GM18861 (cell line): Measurements from ENCODE around the gene STRBP.
"Not testable (repeated sequence)": the region's sequence is repeated elsewhere in the genome, so short reads cannot be mapped to it uniquely, and the experiment has no call there.

Experiments used
- ATAC-seq: cut with Tn5 transposase; IDR thresholded peaks from one replicate; pipeline ENCODE4 v1.9.1; 2021; ENCODE audit not compliant: unreplicated experiment

The STRBP gene

DNA sequence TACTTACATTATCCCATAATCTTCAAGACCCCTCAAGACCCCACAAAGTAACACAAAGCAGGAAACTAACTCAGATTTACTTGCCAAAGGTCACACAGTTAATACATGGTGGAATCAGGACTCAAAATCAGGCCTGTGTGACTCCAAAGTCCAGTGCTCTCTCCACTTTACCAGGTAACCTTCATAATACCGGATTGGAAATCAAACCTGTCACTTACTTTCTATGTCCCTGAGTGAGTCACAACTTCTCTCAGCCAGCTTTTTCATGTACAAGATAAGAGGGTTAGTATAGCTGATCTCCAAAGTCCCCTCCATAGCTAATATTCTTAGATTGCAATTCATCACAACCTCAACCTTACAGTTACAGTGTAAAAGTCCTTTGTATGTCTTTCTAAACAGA lies 17.1 kb downstream of the STRBP start:
- no peak for ATAC-seq

GRCh38 chr9:123250504-123250903 lies 17.9 kb downstream of the STRBP start:
- no peak for ATAC-seq

DNA sequence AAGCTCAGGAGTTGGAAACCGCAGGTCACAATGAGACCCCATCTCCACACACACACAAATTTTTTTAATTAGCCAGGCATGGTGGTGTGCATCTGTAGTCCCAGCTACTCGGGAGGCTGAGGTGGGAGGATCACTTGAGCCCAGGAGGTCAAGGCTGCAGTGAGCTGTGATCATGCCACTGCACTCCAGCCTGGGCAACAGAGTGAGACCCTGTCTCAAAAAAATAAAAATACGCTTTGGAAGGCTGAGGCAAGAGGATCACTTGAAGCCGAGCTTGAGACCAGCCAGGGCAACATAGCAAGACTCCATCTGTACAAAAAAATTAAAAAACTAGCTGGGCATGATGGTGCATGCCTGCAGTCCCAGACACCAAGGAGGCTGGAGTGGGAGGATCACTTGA lies 19.2 kb downstream of the STRBP start:
- not testable (repeated sequence) for ATAC-seq

DNA sequence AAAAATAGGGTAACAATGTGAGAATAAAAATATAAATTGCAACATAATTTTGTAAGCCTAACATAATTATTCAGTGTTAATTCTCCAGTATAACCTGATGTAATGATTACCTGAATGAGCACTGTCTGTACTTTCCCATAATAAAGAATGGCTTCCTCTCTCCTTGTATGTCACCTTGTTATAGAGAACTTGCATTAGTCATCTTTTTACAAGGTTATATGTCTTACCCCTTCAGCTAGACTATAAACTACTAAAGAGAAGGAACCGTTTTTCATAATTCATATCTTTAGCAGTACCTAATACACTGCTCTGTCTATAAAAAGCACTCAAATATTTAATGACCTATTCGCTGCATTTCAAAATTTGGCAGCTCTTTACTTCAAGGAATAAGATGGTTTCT lies 19.8 kb downstream of the STRBP start:
- no peak for ATAC-seq

DNA sequence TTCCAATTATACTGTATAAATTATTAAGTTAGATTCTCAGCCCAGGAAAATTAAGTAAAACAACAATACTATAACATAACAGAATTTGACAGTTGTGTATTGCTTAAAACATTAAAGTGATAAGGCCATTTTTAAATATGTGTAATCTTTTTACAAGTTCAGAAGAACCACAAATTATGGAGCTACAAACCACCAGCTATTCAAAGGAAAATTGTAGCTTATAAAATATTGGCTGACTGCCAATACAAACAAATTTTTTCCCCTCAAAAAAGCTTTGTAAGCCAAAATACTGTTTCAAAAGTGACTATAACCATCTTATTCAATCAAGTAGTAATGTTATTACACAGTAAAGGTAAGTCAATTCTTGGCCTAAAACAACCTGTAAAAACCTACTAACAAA lies 21.9 kb downstream of the STRBP start:
- no peak for ATAC-seq

GRCh38 chr9:123239726-123240125 lies 28.7 kb downstream of the STRBP start:
- no peak for ATAC-seq

- ATAC-seq = no peak
Measured at GRCh38 chr9:123238365-123238764, 30.0 kb downstream of the STRBP start.

DNA sequence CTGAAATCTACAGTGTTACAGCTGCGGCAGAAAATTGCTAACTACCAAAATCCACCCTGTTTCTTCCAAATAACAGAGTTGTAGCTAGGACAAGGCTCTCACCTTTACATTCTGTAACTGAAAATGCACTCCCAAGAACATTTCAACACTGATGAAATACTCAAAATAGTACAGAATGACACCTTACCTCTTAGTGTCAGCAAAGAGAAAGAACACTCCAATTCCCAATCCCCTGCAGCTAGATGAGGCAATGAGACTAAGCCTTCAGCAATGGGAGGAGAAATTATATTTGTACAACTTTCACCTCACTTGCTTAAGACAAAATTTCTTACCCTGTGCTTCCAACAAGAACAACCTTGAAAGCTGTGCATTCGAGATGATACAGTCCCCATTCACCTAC lies 31.2 kb downstream of the STRBP start:
- ATAC-seq = no peak

- no peak for ATAC-seq
Measured at GRCh38 chr9:123235448-123235847, 32.9 kb downstream of the STRBP start.

DNA sequence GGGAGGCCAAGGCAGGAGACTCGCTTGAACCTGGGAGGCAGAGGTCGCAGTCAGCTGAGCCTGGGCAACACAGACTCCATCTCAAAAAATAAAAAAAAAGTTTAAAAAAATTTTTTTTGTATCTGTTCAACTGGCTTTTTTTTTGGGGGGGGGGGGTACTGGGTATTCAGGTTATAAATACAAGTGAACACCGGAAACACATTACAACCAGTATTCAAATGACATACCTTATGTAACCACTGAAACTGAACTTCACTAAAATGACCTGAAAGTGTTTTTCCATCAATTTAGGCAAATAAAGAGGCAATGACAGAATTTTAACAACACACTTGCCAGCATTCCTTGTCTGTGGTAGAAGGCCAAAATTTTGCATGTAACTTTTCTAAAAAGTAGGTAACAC lies 33.5 kb downstream of the STRBP start:
- ATAC-seq = peak; percentile 57

DNA sequence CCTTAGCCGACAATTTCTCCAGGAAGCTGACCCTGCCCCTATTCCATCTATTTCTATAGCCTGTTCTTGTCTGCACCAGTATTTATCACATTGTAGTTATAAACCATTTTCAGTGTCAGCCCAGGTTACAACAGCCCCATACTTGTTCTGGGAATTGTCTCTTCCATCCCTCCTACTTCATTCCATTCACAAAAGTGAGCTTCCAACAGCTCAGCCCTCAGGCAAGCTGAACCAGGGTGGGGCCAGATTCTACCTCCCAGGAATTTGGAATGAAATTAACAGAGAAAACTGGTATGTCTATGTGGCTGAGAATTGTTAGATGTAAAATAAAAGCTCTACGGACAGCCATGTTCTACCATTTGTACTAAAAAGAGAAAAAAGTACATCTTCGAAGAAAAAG lies 36.1 kb downstream of the STRBP start:
- no peak for ATAC-seq

- no peak for ATAC-seq
Measured at GRCh38 chr9:123231421-123231820, 37.0 kb downstream of the STRBP start.

- ATAC-seq = no peak
Measured at GRCh38 chr9:123228967-123229366, 39.4 kb downstream of the STRBP start.

GRCh38 chr9:123225995-123226394 lies 42.4 kb downstream of the STRBP start:
- ATAC-seq = no peak

GRCh38 chr9:123225374-123225813 lies 43.0 kb downstream of the STRBP start:
- peak; percentile 82 for ATAC-seq

DNA sequence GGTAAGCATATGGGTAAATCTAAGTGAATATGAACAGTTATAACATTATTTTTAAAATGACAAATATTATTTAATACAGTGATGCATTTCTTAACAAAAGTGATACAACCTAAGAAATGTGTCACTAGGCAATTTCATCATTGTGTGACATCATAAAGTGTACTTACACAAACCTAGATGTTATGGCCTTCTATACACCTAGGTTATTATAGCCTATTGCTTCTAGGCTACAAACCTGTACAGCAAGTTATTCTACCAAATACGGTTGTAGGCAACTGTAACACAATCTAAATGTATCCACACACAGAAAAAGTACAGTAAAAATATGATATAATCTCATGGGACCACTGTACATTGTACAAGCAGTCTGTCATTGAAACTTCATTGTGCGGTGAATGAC lies 48.3 kb downstream of the STRBP start:
- no peak for ATAC-seq

- ATAC-seq = no peak
Measured at GRCh38 chr9:123218831-123219230, 49.6 kb downstream of the STRBP start.

GRCh38 chr9:123217128-123217654 lies 51.2 kb downstream of the STRBP start:
- no peak for ATAC-seq

GRCh38 chr9:123216251-123216797 lies 52.1 kb downstream of the STRBP start:
- no peak for ATAC-seq

DNA sequence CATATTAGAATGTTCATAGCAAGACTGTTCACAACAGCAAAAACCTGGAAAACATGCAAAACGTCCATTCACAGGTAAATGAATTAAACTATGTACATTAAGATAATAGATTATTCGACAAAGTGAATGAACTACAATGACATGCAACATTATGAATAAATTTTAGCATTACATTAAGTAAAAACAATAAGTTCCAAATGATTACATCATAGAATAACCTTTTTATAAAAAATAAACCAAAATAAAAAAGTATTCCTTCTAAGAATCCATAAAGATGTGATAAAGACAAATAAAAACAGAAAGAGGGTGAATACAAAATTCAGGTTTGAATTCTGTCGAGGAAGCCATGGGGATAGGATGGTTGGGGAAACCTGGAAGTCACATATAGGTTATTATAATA lies 57.3 kb downstream of the STRBP start:
- no peak for ATAC-seq

DNA sequence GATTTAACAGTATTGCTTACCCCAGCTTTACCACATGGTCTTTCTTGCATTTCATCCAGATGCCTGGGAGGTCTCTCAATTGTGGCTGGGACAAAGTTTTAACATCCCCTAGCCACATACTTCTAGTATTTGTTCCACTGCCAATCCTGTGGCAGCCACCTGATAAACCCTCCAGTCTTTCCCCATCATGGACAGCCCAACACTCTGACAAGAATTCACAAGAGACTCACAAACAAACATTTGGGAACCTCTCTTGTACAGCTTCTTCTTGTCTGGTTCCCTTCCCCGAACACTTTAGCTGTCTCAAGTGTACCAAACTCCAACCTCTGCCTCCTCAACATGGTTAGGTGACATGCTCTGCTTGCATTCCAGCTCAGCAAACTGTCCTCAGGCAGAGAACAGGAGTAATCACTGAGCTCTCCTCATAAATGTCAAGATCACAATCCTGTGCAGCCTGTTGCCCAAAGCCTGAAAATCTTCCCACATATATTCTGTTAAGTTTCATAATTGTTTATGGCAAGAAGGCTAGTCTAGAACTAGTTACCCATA lies 59.7 kb downstream of the STRBP start:
- ATAC-seq = no peak

- ATAC-seq = no peak
Measured at GRCh38 chr9:123206065-123206464, 62.3 kb downstream of the STRBP start.

- ATAC-seq = no peak
Measured at GRCh38 chr9:123201083-123201482, 67.3 kb downstream of the STRBP start.
